Suprapubic skin (tissue), 4 donors: Measurements from ENCODE around the gene EDARADD. TPM values are rescaled to one million over a fixed set of nuclear protein-coding genes. Genes with fewer than 3 reads are reported as not detected.

Experiments
- DNase-seq, 2 donors: peaks; one replicate each; pipeline ENCODE4 v3.0.0-alpha.2; 2019; ENCODE audit warnings: low spot score in 2 of 2
- H3K27ac ChIP-seq: fragments of 200-600 bp; sonication (generic); one replicate; pipeline ENCODE4 v1.5.1; 2019
- H3K27me3 ChIP-seq: fragments of 200-600 bp; sonication (generic); one replicate; pipeline ENCODE4 v1.5.1; 2019
- H3K36me3 ChIP-seq: fragments of 200-600 bp; sonication (generic); one replicate; pipeline ENCODE4 v1.5.1; 2019
- H3K4me1 ChIP-seq: fragments of 200-600 bp; sonication (generic); one replicate; pipeline ENCODE4 v1.5.1; 2019
- H3K4me3 ChIP-seq: fragments of 200-600 bp; sonication (generic); one replicate; pipeline ENCODE4 v1.5.1; 2019; ENCODE audit warnings: mild to moderate bottlenecking
- H3K9me3 ChIP-seq: fragments of 200-600 bp; sonication (generic); one replicate; pipeline ENCODE4 v1.5.1; 2019
- EP300 ChIP-seq: sonication (generic); formaldehyde crosslinking; IDR thresholded peaks from one replicate; pipeline ENCODE4 v1.6.1; 2017; ENCODE audit warnings: antibody characterized with exemption
- POLR2A ChIP-seq, 2 donors: fragments of 450-650 bp; IDR thresholded peaks; one replicate each; pipeline ENCODE4 v1.6.1; 2017; ENCODE audit warnings: antibody characterized with exemption in 2 of 2, mild to moderate bottlenecking in 2 of 2, moderate library complexity in 2 of 2
- POLR2AphosphoS5 ChIP-seq, 3 donors: sonication (generic); formaldehyde crosslinking; IDR thresholded peaks; one replicate each; pipeline ENCODE4 v1.6.1; 2017; ENCODE audit warnings: antibody characterized with exemption in 3 of 3
- WGBS: methylation state at CpG from one replicate; pipeline ENCODE4 v1.1.5; 2018; 5-methylcytosine and 5-hydroxymethylcytosine counted together
- total RNA-seq, 4 donors: library from RNA; depleted of rRNA; stranded (reverse); fragments of >200 nt; gene quantifications; one replicate each; pipeline ENCODE4 v1.1.0, GENCODE V29; 2016
- TF ChIP-seq, protein P1 (sequence below), 2 donors: fragments of 200-600 bp in 1 of 2; fragments of 450-650 bp in 1 of 2; sonication (generic) in 1 of 2; IDR thresholded peaks; one replicate each; pipeline ENCODE4 v1.5.1; 2016 to 2019; ENCODE audit warnings: antibody characterized with exemption in 2 of 2, mild to moderate bottlenecking in 1 of 2, moderate library complexity in 1 of 2

EDARADD gene
- total RNA-seq, 4 donors from 2014 or later, result 5.5 to 10.1 (median 7.6) TPM

DNA sequence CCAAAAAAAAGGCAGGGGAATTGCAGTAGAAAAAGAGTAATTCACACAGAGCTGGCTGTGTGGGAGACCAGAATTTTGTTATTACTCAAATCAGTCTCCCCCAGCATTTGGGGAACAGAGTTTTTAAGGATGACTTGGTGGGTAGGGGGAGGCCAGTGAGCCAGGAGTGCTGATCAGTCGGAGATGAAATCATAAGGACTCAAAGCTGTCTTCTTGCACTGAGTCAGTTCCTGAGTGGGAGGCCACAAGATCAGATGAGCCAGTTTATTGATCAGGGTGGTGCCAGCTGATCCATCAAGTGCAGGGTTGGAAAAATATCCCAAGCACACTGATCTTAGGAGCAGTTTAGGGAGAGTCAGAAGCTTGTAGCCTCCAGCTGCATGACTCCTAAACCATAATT, 23.7 kb upstream of the EDARADD start:
- no peak for DNase-seq
- H3K36me3 ChIP-seq, result no peaks in the 10 kb centered on the region
- H3K27me3 ChIP-seq, result no peaks in the 10 kb centered on the region
- WGBS, result 63% methylated on average over 1 of the region's 1 CpG
- TF ChIP-seq EP300 (no peak), POLR2AphosphoS5 (IDR thresholded peaks at IDR 0.05) (no peak), POLR2A (IDR thresholded peaks at IDR 0.05) (no peak)
- TF ChIP-seq, protein P1, sequence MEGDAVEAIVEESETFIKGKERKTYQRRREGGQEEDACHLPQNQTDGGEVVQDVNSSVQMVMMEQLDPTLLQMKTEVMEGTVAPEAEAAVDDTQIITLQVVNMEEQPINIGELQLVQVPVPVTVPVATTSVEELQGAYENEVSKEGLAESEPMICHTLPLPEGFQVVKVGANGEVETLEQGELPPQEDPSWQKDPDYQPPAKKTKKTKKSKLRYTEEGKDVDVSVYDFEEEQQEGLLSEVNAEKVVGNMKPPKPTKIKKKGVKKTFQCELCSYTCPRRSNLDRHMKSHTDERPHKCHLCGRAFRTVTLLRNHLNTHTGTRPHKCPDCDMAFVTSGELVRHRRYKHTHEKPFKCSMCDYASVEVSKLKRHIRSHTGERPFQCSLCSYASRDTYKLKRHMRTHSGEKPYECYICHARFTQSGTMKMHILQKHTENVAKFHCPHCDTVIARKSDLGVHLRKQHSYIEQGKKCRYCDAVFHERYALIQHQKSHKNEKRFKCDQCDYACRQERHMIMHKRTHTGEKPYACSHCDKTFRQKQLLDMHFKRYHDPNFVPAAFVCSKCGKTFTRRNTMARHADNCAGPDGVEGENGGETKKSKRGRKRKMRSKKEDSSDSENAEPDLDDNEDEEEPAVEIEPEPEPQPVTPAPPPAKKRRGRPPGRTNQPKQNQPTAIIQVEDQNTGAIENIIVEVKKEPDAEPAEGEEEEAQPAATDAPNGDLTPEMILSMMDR (IDR thresholded peaks at IDR 0.05), result no peak
- H3K4me1 ChIP-seq, result no peaks in the 10 kb centered on the region
- no peak overlapping the region for H3K27ac ChIP-seq
- H3K4me3 ChIP-seq, result no peak overlapping the region
- no peaks in the 10 kb centered on the region for H3K9me3 ChIP-seq

DNA sequence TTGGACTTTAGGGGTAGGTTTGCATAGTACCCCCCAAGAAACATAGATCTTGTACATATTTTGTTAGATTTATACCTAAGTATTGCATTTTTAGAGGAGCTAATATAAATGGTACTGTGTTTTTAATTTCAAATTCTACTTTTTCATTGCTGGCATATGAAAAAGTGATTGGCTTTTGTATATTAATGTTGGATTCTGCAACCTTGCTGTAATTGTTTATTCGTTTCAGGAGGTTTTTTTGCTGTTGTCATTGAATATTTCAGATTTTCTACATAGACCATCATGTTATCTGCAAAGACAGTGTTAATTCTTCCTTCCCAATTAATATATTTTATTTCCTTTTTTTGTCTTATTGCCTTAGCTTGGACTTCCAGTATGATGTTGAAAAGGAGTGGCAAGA, 23.0 kb upstream of the EDARADD start:
- Histone ChIP-seq H3K36me3 (no peaks in the 10 kb centered on the region), H3K4me1 (no peaks in the 10 kb centered on the region), H3K4me3 (no peak overlapping the region), H3K27me3 (no peaks in the 10 kb centered on the region), H3K27ac (no peak overlapping the region), H3K9me3 (no peaks in the 10 kb centered on the region)
- TF ChIP-seq POLR2A (IDR thresholded peaks at IDR 0.05) (no peak), POLR2AphosphoS5 (IDR thresholded peaks at IDR 0.05) (no peak), EP300 (no peak)
- TF ChIP-seq, protein P1 (IDR thresholded peaks at IDR 0.05), result no peak
- DNase-seq, result no peak
- WGBS, result 72% methylated on average over 1 of the region's 1 CpG

DNA sequence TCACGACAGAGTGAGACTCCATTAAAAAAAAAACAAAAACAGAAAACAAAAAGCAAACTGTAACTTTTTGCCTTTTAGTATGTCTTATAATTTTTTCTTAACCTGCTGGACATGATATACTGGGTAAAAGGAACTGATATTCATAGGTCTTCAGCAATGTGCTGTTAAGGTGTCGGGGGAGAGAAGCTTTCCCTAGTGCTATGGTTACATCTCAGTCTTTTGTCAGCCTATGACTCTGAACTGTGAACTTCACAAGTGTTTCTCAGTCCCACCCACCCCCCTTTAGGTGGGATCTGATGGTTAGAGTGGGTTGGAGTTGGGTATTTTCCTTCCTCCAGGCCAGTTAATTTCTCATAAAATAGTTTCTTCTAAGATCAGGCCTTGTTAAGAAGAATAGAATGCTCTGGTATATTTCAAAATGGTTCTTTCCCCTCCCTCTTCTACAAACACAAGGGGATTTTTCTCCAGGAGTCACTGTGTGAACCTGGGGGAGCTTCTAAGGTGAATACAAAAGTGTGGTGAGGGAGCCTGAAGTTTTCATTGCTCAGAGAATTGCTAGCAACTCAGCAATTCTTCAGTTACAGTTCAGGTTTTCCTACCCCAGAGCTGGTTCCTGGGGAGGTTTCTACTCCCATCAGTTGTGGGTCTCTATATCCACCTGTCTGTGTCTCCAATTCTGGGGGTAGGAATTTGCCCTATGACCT, 16.1 kb upstream of the EDARADD start:
- Histone ChIP-seq H3K27me3 (no peaks in the 10 kb centered on the region), H3K4me3 (no peak overlapping the region), H3K4me1 (no peaks in the 10 kb centered on the region), H3K27ac (no peak overlapping the region), H3K36me3 (no peaks in the 10 kb centered on the region), H3K9me3 (no peaks in the 10 kb centered on the region)
- no peak for DNase-seq
- WGBS, result 95% methylated on average over 2 of the region's 2 CpGs
- TF ChIP-seq POLR2A (IDR thresholded peaks at IDR 0.05), result no peak
- TF ChIP-seq, protein P1 (IDR thresholded peaks at IDR 0.05), result no peak
- TF ChIP-seq EP300, result no peak
- no peak for TF ChIP-seq POLR2AphosphoS5 (IDR thresholded peaks at IDR 0.05)

DNA sequence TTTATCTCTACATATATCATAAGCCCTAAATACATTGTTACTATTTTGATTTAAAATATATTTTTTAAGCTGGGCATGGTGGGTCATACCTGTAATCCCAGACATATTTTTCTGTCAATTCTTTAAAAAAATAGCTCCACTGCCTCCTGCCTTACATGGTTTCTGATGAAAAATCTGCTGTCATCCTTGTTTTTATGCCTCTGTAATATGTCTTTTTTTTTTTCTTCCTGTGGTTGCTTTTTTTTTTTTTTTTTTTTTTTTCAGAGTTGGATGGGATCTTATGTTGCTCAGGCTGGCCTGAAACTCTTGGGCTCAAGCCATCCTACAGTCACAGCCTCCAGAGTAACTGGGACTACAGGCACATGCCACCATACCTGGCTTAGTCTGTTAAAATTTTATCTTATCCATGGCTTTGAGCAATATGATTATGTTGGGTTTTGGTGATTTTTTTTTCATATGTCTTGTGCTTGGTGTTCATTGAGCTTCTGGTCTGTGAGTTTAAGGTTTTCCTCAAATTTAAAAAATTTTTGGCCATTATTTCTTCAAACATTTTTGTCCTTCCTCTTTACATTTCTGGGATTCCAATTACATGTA, 12.4 kb upstream of the EDARADD start:
- Histone ChIP-seq H3K27me3 (no peaks in the 10 kb centered on the region), H3K36me3 (no peaks in the 10 kb centered on the region), H3K9me3 (no peaks in the 10 kb centered on the region), H3K4me1 (no peaks in the 10 kb centered on the region), H3K4me3 (no peak overlapping the region), H3K27ac (no peak overlapping the region)
- DNase-seq, result no peak
- no peak for TF ChIP-seq POLR2AphosphoS5 (IDR thresholded peaks at IDR 0.05)

DNA sequence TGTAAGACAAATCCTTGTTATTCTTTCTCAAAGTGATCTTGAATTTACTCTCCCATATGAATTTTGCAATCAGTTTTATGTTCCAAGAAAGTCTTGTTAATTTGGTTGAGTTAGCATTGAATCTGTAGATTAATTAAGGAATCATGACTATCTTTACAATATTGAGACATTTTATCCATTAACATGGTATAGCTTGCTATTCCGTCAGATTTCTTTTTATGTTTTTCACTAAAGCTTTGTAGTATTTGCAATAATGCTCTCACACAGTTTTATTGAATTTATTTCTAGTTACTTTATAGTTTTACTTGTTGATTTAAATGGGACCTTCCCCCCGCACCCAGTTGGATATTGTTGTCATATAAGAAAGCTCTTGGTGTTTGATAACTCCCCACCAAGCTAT, 5.8 kb upstream of the EDARADD start:
- no peak overlapping the region for H3K4me3 ChIP-seq
- DNase-seq, result no peak
- no peaks in the 10 kb centered on the region for H3K9me3 ChIP-seq
- no peaks in the 10 kb centered on the region for H3K4me1 ChIP-seq
- no peak overlapping the region for H3K27ac ChIP-seq
- no peaks in the 10 kb centered on the region for H3K36me3 ChIP-seq
- H3K27me3 ChIP-seq, result no peaks in the 10 kb centered on the region
- WGBS, result 86% methylated on average over 2 of the region's 2 CpGs
- TF ChIP-seq POLR2AphosphoS5 (IDR thresholded peaks at IDR 0.05) (no peak), POLR2A (IDR thresholded peaks at IDR 0.05) (no peak), EP300 (no peak)
- TF ChIP-seq, protein P1 (IDR thresholded peaks at IDR 0.05), result no peak
